Effector memory CD8-positive, alpha-beta T cell (primary cell): ENCODE data around the gene NHSL1.
"Not testable (repeated sequence)": the region's sequence is repeated elsewhere in the genome, so short reads cannot be mapped to it uniquely, and the experiment has no call there.

Experiments
- ATAC-seq: fragments of 150-1000 bp; cut with Tn5 transposase; replicated peaks from 2 replicates; pipeline ENCODE4 v1.10.0; 2021; ENCODE audit warnings: mild to moderate bottlenecking, moderate library complexity
- DNase-seq, 3 experiments: peaks; one replicate each; pipeline ENCODE4 v3.0.0; 2021
- H3K27ac Mint-ChIP-seq, 2 donors: one replicate each; pipeline ENCODE4 v1.8.0; 2022; ENCODE audit warnings: mild to moderate bottlenecking in 2 of 2, mixed read lengths in 2 of 2, moderate library complexity in 2 of 2
- H3K27me3 Mint-ChIP-seq, 2 donors: one replicate each; pipeline ENCODE4 v1.8.0; 2022; ENCODE audit warnings: mixed read lengths in 2 of 2
- H3K36me3 Mint-ChIP-seq: one replicate; pipeline ENCODE4 v1.8.0; 2022; ENCODE audit warnings: mild to moderate bottlenecking, moderate library complexity, mixed read lengths; ENCODE audit not compliant: insufficient read depth
- H3K4me1 Mint-ChIP-seq, 2 donors: one replicate each; pipeline ENCODE4 v1.8.0; 2022; ENCODE audit warnings: low read depth in 2 of 2, mixed read lengths in 2 of 2
- H3K4me3 Mint-ChIP-seq, 2 donors: one replicate each; pipeline ENCODE4 v1.8.0; 2022; ENCODE audit warnings: mild to moderate bottlenecking in 2 of 2, mixed read lengths in 2 of 2, moderate library complexity in 2 of 2
- H3K9me3 Mint-ChIP-seq, 2 donors: one replicate each; pipeline ENCODE4 v1.8.0; 2022; ENCODE audit warnings: mixed read lengths in 2 of 2

Gene NHSL1

GRCh38 chr6:138429761-138430160, 69.5 kb downstream of the NHSL1 start:
- ATAC-seq: no peak

DNA sequence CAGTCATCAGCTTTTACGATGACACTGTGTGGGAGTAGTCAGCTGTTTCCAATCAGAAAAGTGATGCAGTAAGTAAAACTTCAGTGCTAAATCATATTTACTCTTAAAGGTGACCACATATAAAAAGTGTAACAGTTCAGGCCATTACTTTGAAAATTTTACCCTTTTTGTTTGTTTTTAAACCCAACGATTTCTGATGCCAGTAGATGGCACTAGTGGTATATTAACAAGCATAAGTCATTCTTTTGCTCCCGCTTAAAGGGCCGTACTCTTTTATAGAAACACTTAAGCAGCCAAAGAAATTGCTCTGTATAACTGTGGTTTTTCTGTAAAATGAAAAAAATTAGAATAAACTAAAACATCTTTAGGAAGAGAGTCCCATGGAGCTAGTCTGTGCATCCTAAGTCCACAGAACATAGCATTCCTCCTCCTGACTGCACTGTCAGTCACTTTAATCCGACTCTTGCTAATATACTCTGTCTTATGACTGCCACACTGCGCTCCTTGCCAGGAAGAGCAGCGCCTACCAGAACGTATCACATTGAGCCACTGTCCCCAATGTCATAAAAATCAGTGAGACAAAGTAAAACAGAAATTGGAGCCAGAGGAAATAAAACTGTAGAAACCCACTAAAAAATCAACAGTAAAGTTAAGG, 70.2 kb downstream of the NHSL1 start:
- H3K4me3 Mint-ChIP-seq: no peak overlapping the region
- H3K27me3 Mint-ChIP-seq: peaks cover 23 to 40% of the 10 kb centered on the region in 2 donors
- H3K4me1 Mint-ChIP-seq: peaks cover 3 to 4% of the 10 kb centered on the region in 2 donors
- ATAC-seq (peak; percentile 60), DNase-seq (peak; percentile 17 to 31 (median 20))
- H3K27ac Mint-ChIP-seq: no peak overlapping the region
- H3K9me3 Mint-ChIP-seq: no peaks in the 10 kb centered on the region
- no peaks in the 10 kb centered on the region for H3K36me3 Mint-ChIP-seq

More at GRCh38 chr6:138429761-138430160, 69.5 kb downstream of the NHSL1 start:
- no peak overlapping the region for H3K4me3 Mint-ChIP-seq
- peaks cover 3 to 4% of the 10 kb centered on the region in 2 donors for H3K4me1 Mint-ChIP-seq
- H3K36me3 Mint-ChIP-seq: no peaks in the 10 kb centered on the region
- DNase-seq: no peak
- H3K9me3 Mint-ChIP-seq: no peaks in the 10 kb centered on the region
- peaks cover 23 to 40% of the 10 kb centered on the region in 2 donors for H3K27me3 Mint-ChIP-seq
- H3K27ac Mint-ChIP-seq: no peak overlapping the region

- ATAC-seq (no peak), DNase-seq (no peak)
- Mint-ChIP-seq H3K9me3 (no peaks in the 10 kb centered on the region), H3K36me3 (peaks cover 2% of the 10 kb centered on the region), H3K4me3 (no peak overlapping the region), H3K27ac (no peak overlapping the region), H3K27me3 (peaks cover 23 to 34% of the 10 kb centered on the region in 2 donors), H3K4me1 (peaks cover 3 to 4% of the 10 kb centered on the region in 2 donors)
Measured at GRCh38 chr6:138427701-138428100, 71.6 kb downstream of the NHSL1 start.

DNA sequence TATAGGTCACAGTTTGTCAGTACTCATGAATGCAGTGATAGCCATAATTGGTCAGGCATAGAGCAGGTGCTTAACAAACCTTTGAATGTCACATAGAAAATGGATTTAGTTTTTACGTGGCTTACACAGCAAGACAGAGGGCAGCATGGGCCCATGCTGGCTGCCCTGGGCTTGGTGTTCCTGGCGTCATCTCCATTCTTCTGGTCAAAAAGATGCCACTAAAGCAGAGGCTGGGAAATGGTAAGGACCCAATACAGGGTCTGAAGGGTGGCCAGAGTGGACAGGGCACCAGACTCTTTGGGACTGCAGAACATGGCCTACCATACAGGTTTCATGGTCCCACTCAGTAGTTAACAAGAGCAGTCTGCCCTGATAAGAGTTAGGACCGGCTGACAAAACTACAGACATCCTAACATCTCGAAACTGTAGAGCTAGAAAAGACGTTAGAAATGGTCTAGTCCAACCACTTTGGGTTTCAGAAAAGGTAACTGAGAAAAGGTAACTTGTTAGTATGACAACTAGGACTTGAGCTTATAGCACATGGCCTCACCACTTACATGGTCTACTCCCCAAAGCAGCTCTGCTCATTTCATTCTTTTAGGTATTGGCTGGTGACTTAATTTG, 72.7 kb downstream of the NHSL1 start:
- Mint-ChIP-seq H3K4me3 (no peak overlapping the region), H3K36me3 (peaks cover 2% of the 10 kb centered on the region), H3K4me1 (peaks cover 3 to 4% of the 10 kb centered on the region in 2 donors), H3K27me3 (peaks cover 15 to 23% of the 10 kb centered on the region in 2 donors), H3K9me3 (no peaks in the 10 kb centered on the region), H3K27ac (peak overlapping the region in 1 of 2 donors; percentile 60)
- no peak for ATAC-seq
- no peak for DNase-seq

- not testable (repeated sequence) for H3K27ac Mint-ChIP-seq, DNase-seq, H3K9me3 Mint-ChIP-seq, H3K27me3 Mint-ChIP-seq, H3K4me3 Mint-ChIP-seq, H3K4me1 Mint-ChIP-seq, ATAC-seq, H3K36me3 Mint-ChIP-seq
Measured at GRCh38 chr6:138425256-138425655, 74.0 kb downstream of the NHSL1 start.

DNA sequence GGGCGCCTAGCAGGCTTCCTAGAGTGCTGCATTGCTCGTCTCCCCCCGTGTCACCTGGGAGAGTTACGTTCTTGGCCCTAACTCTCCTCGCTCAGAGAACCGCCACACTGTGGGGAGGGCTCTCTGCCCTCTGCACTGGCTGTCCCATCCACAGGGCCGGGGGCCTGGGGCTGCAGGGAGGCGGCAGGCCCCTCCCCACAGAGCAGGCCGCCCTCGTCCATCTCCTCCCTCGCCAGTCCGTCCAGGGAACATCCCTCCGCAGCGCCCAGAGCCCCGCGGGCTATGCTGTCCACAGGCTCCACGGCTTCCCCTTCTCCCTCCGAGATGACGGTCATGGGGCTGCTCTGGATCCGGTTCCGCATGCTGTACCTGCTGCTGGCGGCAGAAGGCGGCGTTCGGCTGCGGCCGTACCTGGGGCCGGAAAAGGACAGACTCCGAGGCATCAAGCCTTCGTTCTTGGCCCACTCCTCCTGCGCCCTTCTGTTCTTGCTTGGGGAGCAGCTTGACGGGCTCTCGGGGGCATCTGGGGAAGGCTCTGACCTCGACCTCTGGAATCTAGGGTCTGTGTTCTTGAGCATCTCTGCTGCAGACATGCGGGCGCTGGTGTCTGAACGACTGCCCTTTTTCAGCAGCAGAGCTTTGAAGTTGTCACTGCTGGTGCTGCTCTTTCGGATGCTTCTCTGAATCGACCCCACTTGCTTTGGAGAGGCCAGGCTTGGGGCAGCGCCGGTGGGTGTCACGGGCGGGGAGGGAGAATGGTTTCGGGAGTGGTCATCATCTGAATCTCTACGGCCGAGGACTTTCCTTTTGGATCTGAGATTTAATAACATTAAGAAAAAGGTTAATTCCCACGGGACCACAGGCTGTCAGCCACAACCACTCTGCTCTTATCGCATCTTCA, 75.0 kb downstream of the NHSL1 start:
- Mint-ChIP-seq H3K4me3 (no peak overlapping the region), H3K4me1 (peaks cover under 1 to 3% of the 10 kb centered on the region in 2 donors), H3K27me3 (peaks cover 3 to 7% of the 10 kb centered on the region in 2 donors), H3K27ac (no peak overlapping the region), H3K36me3 (peaks cover 2% of the 10 kb centered on the region), H3K9me3 (no peaks in the 10 kb centered on the region)
- no peak for DNase-seq
- ATAC-seq: no peak

DNA sequence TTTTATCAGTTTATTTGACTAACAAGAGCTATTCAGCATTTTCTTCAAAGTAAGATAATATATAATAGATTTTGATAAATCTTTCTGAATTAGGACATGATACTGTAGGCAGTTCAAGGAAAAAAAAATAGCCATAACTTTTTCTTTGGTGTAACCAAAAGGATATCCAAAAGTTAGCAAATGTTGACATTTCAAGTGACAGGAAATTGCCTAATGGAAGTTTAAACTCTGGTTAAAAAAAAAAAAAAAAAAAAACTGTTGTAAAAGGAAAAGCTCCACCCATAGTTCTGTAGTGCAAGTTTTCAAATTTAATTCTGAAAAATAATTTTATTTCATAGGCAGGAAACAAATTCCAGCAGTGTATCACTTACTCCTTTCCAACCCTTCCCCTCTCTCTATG, 76.4 kb downstream of the NHSL1 start:
- Mint-ChIP-seq H3K27ac (no peak overlapping the region), H3K4me3 (no peak overlapping the region), H3K4me1 (peaks cover 0 to 4% of the 10 kb centered on the region in 2 donors), H3K36me3 (peaks cover 2% of the 10 kb centered on the region), H3K27me3 (peaks cover 0 to 5% of the 10 kb centered on the region in 2 donors), H3K9me3 (no peaks in the 10 kb centered on the region)
- ATAC-seq (no peak), DNase-seq (no peak)

- DNase-seq (no peak), ATAC-seq (no peak)
- peaks cover 6% of the 10 kb centered on the region for H3K36me3 Mint-ChIP-seq
- no peak overlapping the region for H3K4me3 Mint-ChIP-seq
- H3K27me3 Mint-ChIP-seq: peaks cover 0 to 5% of the 10 kb centered on the region in 2 donors
- H3K27ac Mint-ChIP-seq: no peak overlapping the region
- H3K9me3 Mint-ChIP-seq: no peaks in the 10 kb centered on the region
- peaks cover 0 to 4% of the 10 kb centered on the region in 2 donors for H3K4me1 Mint-ChIP-seq
Measured at GRCh38 chr6:138421608-138422007, 77.7 kb downstream of the NHSL1 start.

DNA sequence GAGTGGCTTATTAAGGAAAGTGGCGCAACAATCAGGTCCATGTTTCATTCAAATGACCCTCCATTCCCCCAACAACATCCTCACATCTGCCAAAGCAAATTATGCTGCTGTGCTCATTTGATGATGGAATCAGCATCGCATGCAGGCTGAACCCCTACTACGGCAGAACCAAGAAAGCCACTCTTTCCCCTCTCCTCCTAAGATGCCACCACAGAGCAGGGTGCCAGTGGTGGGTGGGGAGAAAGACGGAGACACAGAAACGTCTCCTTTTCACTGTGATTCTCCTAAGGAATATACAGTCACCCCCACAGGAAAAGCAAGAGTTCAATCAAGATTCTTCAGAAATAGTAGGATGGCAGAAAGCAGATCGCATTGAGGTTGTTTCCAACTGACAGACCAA, 78.2 kb downstream of the NHSL1 start:
- no peak overlapping the region for H3K4me3 Mint-ChIP-seq
- no peaks in the 10 kb centered on the region for H3K9me3 Mint-ChIP-seq
- H3K27ac Mint-ChIP-seq: no peak overlapping the region
- no peak for ATAC-seq
- peaks cover 0 to 4% of the 10 kb centered on the region in 2 donors for H3K4me1 Mint-ChIP-seq
- peaks cover 0 to 5% of the 10 kb centered on the region in 2 donors for H3K27me3 Mint-ChIP-seq
- H3K36me3 Mint-ChIP-seq: peaks cover 6% of the 10 kb centered on the region
- no peak for DNase-seq

DNA sequence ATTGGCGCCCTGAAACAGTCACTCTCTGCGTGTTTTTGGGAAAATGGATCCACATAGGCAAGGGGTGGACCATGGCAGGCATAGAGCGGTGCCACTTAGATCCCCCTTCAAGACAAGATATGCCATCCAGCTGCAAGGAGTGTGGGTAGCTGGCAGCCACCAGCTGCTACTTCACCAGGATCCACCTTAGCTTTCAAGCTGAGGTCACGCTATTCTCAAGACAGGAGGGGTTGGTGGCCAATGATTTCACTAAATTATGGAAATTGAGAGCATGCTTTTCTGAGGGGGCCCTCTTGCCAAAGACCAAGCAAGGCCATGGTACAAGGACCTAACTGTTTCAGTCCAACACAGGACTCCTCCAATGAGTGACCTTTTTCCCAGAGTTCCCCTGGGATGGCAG, 78.9 kb downstream of the NHSL1 start:
- DNase-seq (no peak), ATAC-seq (no peak)
- Mint-ChIP-seq H3K27ac (no peak overlapping the region), H3K36me3 (peaks cover 6% of the 10 kb centered on the region), H3K9me3 (no peaks in the 10 kb centered on the region), H3K4me1 (peaks cover 0 to 4% of the 10 kb centered on the region in 2 donors), H3K4me3 (no peak overlapping the region), H3K27me3 (peaks cover 0 to under 1% of the 10 kb centered on the region in 2 donors)

GRCh38 chr6:138419766-138420165, 79.5 kb downstream of the NHSL1 start:
- Mint-ChIP-seq H3K27ac (no peak overlapping the region), H3K36me3 (peaks cover 6% of the 10 kb centered on the region), H3K4me1 (peaks cover 2 to 4% of the 10 kb centered on the region in 2 donors), H3K9me3 (no peaks in the 10 kb centered on the region), H3K27me3 (no peaks in the 10 kb centered on the region), H3K4me3 (no peak overlapping the region)
- ATAC-seq (no peak), DNase-seq (no peak)

DNA sequence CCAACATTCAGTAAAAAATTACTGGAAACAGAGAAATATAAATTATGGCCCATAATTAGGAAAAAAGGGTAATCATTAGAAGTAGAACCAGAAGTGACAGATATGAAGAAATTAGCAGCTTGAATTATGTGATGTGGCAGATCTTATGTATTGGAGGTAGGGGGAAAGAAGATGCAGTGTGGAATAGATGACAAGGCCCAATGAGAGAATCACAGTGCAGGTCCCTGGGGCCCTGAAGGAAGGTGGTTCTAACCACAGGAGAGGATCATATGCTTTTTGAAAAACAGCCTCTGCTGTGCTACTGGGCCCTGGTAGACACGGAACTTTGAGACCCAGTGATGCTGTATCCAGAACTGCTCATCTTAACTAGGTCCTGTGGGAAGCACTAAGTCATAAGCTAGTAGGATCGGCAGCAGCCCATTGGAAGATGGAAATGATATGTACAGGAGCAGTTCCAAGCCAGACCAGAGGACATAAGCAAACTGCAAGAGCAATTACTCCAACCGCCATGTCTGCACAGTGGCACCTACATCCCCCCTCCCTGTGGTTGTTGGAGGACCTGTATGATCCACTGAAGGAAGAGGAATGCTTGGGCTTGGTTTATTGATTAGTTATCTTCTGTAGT, 81.1 kb downstream of the NHSL1 start:
- peaks cover 7% of the 10 kb centered on the region for H3K36me3 Mint-ChIP-seq
- no peaks in the 10 kb centered on the region for H3K27me3 Mint-ChIP-seq
- peaks cover 2 to 4% of the 10 kb centered on the region in 2 donors for H3K4me1 Mint-ChIP-seq
- ATAC-seq: no peak
- H3K27ac Mint-ChIP-seq: no peak overlapping the region
- H3K4me3 Mint-ChIP-seq: no peak overlapping the region
- DNase-seq: no peak
- no peaks in the 10 kb centered on the region for H3K9me3 Mint-ChIP-seq

- H3K27me3 Mint-ChIP-seq: no peaks in the 10 kb centered on the region
- no peaks in the 10 kb centered on the region for H3K9me3 Mint-ChIP-seq
- H3K4me1 Mint-ChIP-seq: peaks cover 2 to 4% of the 10 kb centered on the region in 2 donors
- no peak overlapping the region for H3K27ac Mint-ChIP-seq
- ATAC-seq (no peak), DNase-seq (no peak)
- H3K36me3 Mint-ChIP-seq: peaks cover 12% of the 10 kb centered on the region
- H3K4me3 Mint-ChIP-seq: no peak overlapping the region
Measured at GRCh38 chr6:138417493-138418117, 81.7 kb downstream of the NHSL1 start.
